GM12801 (cell line): ENCODE results near the gene C1QL1.

Experiments used
- CTCF ChIP-seq: IDR thresholded peaks from one replicate; pipeline ENCODE4 v1.5.1; 2011; ENCODE audit warnings: control low read depth; ENCODE audit not compliant: insufficient read length; ENCODE audit errors: extremely low read depth

C1QL1 gene

DNA sequence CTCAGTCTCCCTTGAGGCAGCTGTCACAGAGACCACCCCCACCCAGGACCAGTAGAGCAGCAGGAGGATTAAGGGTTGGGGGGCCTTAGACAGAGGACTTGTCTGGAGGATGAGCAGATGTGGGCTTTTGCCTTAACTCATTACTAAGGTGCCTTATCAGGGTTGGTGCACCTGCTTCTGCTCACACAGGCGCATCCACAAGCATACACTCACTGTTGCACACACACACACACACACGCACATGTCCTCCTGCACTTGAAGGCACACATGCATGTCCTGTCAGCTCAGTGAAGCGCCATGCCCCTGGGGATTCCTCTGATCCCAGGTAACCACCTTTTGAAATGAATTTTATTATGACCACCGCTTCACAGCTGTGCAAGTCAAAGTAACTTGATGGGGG is 54.0 kb downstream of the C1QL1 start:
- no peak for TF ChIP-seq CTCF

DNA sequence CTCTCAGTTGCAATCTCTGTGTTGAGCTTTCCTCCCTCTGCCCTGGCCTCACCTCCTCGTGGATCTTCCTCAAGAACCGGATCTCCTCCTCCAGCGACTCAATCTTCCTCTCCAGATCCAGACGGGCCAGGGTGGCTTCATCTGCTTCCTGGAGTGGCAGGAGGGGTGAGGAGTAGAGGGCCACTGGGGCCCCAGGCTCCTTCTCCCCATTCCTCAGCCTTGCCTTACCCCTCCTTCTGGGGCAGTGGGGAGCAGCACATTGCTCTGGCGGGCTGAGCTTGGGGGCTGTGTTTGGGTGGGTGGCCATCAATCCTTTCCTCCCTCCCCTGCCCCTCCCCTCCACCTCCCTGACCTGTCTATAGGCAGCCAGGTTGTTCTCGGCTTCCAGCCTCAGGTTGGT is 54.4 kb downstream of the C1QL1 start:
- no peak for TF ChIP-seq CTCF

GRCh38 chr17:44912763-44913544 is 55.1 kb downstream of the C1QL1 start:
- no peak for TF ChIP-seq CTCF

DNA sequence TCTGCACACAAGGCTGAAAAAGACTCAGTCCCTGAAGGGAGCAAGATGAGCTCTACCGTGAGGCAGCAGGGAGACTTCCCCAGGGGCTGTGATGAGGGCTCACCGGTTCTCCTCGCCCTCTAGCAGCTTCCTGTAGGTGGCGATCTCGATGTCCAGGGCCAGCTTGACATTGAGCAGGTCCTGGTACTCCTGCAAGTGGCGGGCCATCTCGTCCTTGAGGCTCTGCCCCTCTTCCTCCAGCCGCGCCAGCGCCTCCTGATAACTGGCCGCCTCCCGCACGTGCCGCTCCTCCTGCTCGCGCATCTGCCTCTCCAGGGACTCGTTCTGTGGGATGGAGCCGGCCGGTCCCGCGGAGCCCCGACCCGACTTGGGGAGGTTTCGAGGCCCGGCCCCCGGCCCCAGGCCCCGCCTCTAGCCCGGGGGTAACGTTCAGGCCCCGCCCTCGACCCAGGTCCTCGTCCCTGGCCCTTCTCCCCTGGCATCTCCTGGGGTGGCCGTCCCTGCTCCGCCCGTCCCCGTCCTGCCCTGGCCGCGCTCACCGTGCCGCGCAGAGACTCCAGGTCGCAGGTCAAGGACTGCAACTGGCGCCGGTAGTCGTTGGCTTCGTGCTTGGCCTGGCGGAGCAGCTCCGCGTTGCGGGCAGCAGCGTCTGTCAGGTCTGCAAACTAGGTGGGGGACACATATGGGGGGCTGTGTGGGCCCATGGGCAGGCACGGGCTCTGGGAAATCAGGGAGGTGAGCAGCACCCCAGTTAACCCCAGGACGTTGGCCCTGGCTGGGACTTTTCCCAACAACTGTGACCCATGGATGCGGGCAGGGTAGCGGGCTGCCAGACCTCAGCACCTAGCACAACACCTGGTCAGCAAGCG is 56.7 kb downstream of the C1QL1 start:
- no peak for TF ChIP-seq CTCF

DNA sequence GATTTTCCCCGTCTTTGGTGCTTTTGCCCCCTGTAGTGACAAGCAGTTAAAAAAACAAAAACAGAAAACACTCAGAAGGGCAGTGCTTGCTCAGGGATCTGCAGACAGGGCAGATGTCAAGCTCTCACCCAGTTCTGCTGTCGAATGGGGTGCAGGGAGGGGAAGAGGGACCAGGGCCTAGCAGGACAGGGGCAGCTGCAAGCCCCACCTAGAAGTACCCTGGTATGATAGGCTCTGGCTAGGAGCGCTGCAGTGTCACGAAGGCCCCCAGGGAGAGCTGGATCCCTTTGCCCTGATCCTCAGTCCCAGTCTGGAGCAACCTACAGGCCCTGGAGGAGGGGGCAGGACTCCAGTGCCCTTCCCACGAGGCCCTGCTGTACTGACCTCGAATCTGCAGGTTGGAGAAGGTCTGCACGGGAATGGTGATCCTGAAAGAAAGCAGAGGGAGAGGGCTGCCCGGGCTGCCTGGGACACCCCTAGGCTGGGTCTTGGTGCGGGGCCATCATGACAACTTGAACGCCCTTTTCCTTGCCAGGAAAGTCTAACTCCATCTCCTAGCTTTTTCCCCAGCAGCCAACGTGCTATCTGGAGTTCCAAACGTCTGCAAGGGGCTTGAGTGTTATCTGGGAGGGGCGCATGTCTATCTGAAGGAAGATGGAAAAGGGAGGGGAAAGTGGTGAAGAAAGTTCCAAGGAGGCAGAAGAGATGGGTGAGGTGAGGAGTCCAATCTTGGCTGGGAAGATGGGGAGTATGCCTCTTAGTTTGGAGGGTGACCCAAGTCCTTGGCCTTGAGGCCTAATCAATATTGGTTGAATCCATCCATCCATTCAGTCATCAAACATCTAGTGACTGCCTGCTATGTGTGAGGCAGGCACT is 57.6 kb downstream of the C1QL1 start:
- no peak for TF ChIP-seq CTCF
